Fibroblast of upper back skin (primary cell): ENCODE data around the gene SRCAP.
A peak's percentile ranks its signal among the peaks of the same experiment; 100 is the strongest.

Experiments used
- DNase-seq: peaks from one replicate; pipeline ENCODE4 v3.0.0-alpha.2; 2013

The SRCAP gene

GRCh38 chr16:30737794-30738648, 39.0 kb downstream of the SRCAP start:
- no peak for DNase-seq

- DNase-seq, result no peak
These were observed 40.3 kb downstream of the SRCAP start for GRCh38 chr16:30738984-30739951.

- peak; percentile 44 for DNase-seq
These were observed 41.6 kb downstream of the SRCAP start for GRCh38 chr16:30740364-30741251.

- peak; percentile 79 for DNase-seq
These were observed 42.5 kb downstream of the SRCAP start for GRCh38 chr16:30741461-30741914.

- no peak for DNase-seq
These were observed 44.7 kb downstream of the SRCAP start for GRCh38 chr16:30743716-30744115.

- no peak for DNase-seq
These were observed 45.2 kb downstream of the SRCAP start for GRCh38 chr16:30744183-30744582.

- DNase-seq, result no peak
These were observed 46.1 kb downstream of the SRCAP start for GRCh38 chr16:30745082-30745481.

GRCh38 chr16:30746638-30747175, 47.7 kb downstream of the SRCAP start:
- DNase-seq, result no peak

GRCh38 chr16:30747331-30747730, 48.4 kb downstream of the SRCAP start:
- DNase-seq, result peak; percentile 23

GRCh38 chr16:30747799-30748633, 49.0 kb downstream of the SRCAP start, which contains the start of gene PHKG2:
Gene PHKG2 (plus strand): TSS chr16:30748425. CDS start chr16:30748821, 396 bp downstream.
- DNase-seq, result peak; percentile 99

- DNase-seq, result peak; percentile 27
These were observed 49.9 kb downstream of the SRCAP start for GRCh38 chr16:30748634-30749445.

- DNase-seq, result no peak
These were observed 51.2 kb downstream of the SRCAP start for GRCh38 chr16:30750201-30750600.

- DNase-seq, result no peak
These were observed 52.0 kb downstream of the SRCAP start for GRCh38 chr16:30750876-30751465.

- no peak for DNase-seq
These were observed 54.6 kb downstream of the SRCAP start for GRCh38 chr16:30753596-30753995.

GRCh38 chr16:30755955-30756780, 57.2 kb downstream of the SRCAP start:
- no peak for DNase-seq

GRCh38 chr16:30756781-30757100, 57.8 kb downstream of the SRCAP start:
- DNase-seq, result no peak

GRCh38 chr16:30757316-30757715, 58.3 kb downstream of the SRCAP start:
- no peak for DNase-seq

- no peak for DNase-seq
These were observed 60.1 kb downstream of the SRCAP start for GRCh38 chr16:30758988-30759491.
